HG03439 (cell line): Measurements from ENCODE around the gene SMG6.

Experiments used
- ATAC-seq: cut with Tn5 transposase; IDR thresholded peaks from one replicate; pipeline ENCODE4 v1.9.1; 2021; ENCODE audit warnings: mild to moderate bottlenecking, moderate library complexity; ENCODE audit not compliant: unreplicated experiment

SMG6 gene

GRCh38 chr17:2035541-2036488 lies 267.8 kb downstream of the SMG6 start:
- no peak for ATAC-seq

- ATAC-seq: no peak
Observed at GRCh38 chr17:2034806-2035540, 268.6 kb downstream of the SMG6 start.

GRCh38 chr17:2034157-2034556 lies 269.4 kb downstream of the SMG6 start:
- no peak for ATAC-seq

- ATAC-seq: no peak
Observed at GRCh38 chr17:2033153-2033552, 270.4 kb downstream of the SMG6 start.

- no peak for ATAC-seq
Observed at GRCh38 chr17:2030779-2031163, 272.8 kb downstream of the SMG6 start.

- peak; percentile 65 for ATAC-seq
Observed at GRCh38 chr17:2029911-2030778, 273.4 kb downstream of the SMG6 start, which contains the start of gene DPH1. Gene DPH1, plus strand, starts transcription at chr17:2030153. Its CDS starts 17 bp downstream, at chr17:2030170.

- no peak for ATAC-seq
Observed at GRCh38 chr17:2028737-2029136, 274.8 kb downstream of the SMG6 start.

GRCh38 chr17:2028234-2028614 lies 275.4 kb downstream of the SMG6 start:
- ATAC-seq: no peak

GRCh38 chr17:2027528-2028233 lies 275.9 kb downstream of the SMG6 start:
- ATAC-seq: no peak

GRCh38 chr17:2025622-2026309 lies 277.8 kb downstream of the SMG6 start:
- no peak for ATAC-seq

GRCh38 chr17:2025220-2025621 lies 278.4 kb downstream of the SMG6 start, which contains the start of gene RTN4RL1:
Gene RTN4RL1, minus strand, starts transcription at chr17:2025334. Its CDS starts 469 bp downstream, at chr17:2024865.
- ATAC-seq: no peak

GRCh38 chr17:2024572-2025219 lies 278.9 kb downstream of the SMG6 start:
- no peak for ATAC-seq

GRCh38 chr17:2023692-2024571 lies 279.7 kb downstream of the SMG6 start:
- ATAC-seq: no peak

GRCh38 chr17:2023256-2023655 lies 280.3 kb downstream of the SMG6 start:
- ATAC-seq: no peak

- no peak for ATAC-seq
Observed at GRCh38 chr17:2022647-2023240, 280.8 kb downstream of the SMG6 start.

- no peak for ATAC-seq
Observed at GRCh38 chr17:2020721-2021120, 282.9 kb downstream of the SMG6 start.

GRCh38 chr17:2019723-2020122 lies 283.9 kb downstream of the SMG6 start:
- no peak for ATAC-seq
